Skeletal muscle cell (primary cell): Measurements from ENCODE around the gene MAS1L.

ENCODE experiments used
- DNase-seq: peaks from one replicate; pipeline ENCODE4 v3.0.0-alpha.2; 2010; ENCODE audit warnings: low read depth
- H3K4me3 ChIP-seq: 2 replicates; pipeline ENCODE4 v1.5.1; 2011; ENCODE audit warnings: low read depth, mild to moderate bottlenecking, control low read depth, low read length, moderate library complexity

Gene MAS1L, protein sequence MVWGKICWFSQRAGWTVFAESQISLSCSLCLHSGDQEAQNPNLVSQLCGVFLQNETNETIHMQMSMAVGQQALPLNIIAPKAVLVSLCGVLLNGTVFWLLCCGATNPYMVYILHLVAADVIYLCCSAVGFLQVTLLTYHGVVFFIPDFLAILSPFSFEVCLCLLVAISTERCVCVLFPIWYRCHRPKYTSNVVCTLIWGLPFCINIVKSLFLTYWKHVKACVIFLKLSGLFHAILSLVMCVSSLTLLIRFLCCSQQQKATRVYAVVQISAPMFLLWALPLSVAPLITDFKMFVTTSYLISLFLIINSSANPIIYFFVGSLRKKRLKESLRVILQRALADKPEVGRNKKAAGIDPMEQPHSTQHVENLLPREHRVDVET

DNA sequence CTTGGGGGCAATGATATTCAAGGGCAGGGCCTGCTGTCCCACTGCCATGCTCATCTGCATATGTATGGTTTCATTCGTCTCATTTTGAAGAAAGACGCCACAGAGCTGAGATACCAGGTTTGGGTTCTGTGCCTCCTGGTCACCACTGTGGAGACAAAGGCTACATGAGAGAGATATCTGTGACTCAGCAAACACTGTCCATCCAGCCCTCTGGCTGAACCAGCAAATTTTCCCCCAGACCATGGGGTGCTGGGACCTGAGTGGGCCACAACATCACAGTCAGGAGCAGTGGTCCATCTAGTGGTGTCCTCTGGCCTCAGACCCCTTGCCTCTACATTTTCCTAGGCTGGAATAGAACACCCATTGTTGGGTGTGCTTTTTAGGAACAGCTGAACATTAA lies at the start of gene MAS1L:
Gene MAS1L (minus strand): TSS at position 297 of the 400 bp plus-strand sequence. CDS start 54 bp downstream, at position 243.
- no peak for DNase-seq
- H3K4me3 ChIP-seq = no peak within 1 kb of the TSS

GRCh38 chr6:29532320-29532951 lies 44.7 kb upstream of the MAS1L start:
- H3K4me3 ChIP-seq = no peak overlapping the region
- DNase-seq = no peak

GRCh38 chr6:29531668-29532067 lies 43.9 kb upstream of the MAS1L start:
- H3K4me3 ChIP-seq = no peak overlapping the region
- no peak for DNase-seq

DNA sequence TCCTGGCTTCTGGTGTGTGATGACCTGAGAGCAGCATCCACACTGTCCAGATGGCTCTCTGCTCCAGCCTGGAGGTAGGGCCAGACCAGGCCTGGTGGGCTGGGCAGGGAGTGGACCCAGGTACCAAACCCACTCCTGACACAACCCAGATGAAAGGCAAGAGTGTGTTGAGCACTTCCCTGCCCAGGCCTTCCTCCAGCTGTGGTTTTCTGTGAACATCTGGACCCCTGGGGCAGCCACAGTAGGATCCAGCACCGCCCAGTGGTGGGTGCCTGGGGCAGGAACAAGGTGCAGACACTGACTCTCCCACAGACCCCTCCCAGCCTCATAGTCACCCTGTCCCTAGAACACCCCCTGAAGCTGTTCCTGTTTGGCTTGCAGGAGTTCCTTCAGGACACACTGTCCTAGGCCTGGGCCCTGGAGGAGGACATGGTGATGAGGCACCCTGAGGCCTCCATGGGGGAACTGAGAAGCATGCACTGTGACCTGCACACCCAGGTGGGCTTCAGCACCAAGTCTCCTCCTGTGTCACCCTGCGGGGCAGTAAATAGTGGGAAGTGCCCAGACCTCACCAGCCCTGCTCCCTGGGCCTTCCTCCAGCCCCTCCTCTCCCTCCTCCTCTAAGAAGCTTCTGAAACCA lies 43.0 kb upstream of the MAS1L start:
- DNase-seq = no peak
- no peak overlapping the region for H3K4me3 ChIP-seq

DNA sequence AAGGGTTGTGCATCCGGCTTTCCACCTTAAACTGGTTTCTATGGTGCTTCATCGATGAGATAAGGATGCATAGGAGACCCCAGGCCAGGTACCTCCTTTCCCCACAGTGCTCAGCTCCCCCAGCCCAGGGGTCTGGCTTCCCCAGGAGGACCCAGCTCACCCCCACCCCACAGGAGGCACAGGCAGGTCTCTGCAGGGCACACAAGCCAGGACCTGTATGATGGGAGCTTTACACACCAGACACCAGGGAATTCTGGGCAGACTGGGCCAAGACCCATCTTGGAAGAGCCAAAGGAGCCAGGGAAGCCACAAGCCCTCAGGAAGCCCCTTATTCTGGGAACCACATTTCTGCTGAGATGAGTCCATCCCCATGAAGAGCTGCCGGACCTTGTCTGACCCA lies 42.2 kb upstream of the MAS1L start:
- no peak for DNase-seq
- no peak overlapping the region for H3K4me3 ChIP-seq

DNA sequence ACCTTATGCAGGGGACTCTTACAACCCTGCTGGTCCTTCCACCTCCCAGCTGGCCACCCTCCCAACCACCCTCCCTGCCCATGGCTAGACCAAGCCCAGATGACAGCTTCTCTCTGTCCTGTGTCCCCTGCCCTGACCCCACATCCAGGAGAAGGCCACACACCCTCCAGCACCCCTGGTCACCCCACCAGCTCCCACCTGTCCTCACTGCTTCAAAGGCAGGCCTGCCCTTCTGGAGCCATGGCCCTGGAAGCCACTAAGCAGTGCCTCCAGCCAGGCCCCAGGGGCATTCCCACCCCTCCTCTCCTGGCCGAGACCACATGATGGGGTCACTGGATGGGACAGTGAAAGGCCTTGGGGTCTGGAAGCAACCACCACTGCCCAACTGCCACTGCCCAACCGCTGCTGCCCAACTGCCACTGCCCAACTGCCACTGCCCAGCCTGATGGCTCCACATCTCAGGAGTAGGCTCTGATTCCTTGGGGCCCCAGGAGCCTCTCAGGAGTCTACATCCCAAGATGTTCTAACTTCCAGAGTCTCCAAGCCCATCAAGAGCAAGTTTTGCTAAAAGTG lies 41.3 kb upstream of the MAS1L start:
- no peak overlapping the region for H3K4me3 ChIP-seq

DNA sequence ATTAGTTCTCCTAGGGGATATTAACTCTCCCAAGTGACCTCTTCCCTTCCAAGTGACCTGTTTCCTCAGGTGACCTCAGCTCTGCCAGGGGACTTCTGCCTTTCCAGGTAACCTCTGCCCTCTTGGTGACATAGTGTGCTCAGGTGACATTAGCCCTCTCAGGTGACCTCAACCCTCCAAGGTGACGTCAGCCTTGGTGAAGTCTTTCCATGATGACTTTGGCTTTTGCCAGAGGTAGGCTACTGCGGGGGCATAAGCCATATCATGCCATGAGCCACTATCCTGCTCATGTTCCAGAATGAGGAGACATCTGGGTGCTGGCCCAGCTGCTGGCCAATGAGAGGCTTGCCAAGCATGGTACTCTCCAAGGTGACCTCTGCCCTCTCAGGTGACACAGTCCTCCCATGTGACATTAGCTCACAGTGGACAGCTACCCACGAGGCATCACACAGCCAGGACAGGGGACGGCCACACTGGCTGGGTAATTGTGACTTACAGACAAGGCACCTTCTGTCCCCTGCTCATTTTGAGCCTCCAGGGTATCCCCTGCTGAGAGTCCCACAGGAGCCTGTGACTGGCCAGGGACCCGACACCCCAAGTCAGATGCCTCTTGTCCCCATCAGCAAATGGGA lies 40.7 kb upstream of the MAS1L start:
- H3K4me3 ChIP-seq = no peak overlapping the region
- no peak for DNase-seq

More for the DNA sequence above, 41.3 kb upstream of the MAS1L start:
- DNase-seq = no peak

- H3K4me3 ChIP-seq = no peak overlapping the region
- DNase-seq = no peak
Observed at GRCh38 chr6:29527564-29527963, 39.8 kb upstream of the MAS1L start.

GRCh38 chr6:29527126-29527525 lies 39.4 kb upstream of the MAS1L start:
- no peak for DNase-seq

GRCh38 chr6:29525311-29525639 lies 37.5 kb upstream of the MAS1L start:
- DNase-seq = no peak
- no peak overlapping the region for H3K4me3 ChIP-seq

More at GRCh38 chr6:29527126-29527525, 39.4 kb upstream of the MAS1L start:
- H3K4me3 ChIP-seq = no peak overlapping the region

- DNase-seq = no peak
- no peak overlapping the region for H3K4me3 ChIP-seq
Observed at GRCh38 chr6:29524444-29525310, 36.9 kb upstream of the MAS1L start.

DNA sequence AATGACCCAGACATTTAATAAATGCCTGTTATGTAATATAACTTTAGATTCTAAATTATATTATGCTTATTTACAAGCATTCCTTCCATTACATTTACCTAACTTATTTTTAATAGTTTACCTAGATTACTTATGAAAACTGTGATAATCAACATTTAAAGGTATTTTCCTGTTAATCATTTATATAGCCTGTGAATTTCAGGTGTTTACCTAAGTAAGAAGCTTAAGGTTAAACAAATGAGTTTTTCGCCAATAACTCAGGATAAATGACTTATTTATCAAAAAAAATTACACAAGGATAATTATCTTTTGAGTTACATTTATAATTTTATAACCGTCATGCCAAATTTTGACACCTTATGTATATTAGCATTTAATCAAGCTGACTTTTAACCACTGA lies 36.3 kb upstream of the MAS1L start:
- no peak for DNase-seq
- no peak overlapping the region for H3K4me3 ChIP-seq

DNA sequence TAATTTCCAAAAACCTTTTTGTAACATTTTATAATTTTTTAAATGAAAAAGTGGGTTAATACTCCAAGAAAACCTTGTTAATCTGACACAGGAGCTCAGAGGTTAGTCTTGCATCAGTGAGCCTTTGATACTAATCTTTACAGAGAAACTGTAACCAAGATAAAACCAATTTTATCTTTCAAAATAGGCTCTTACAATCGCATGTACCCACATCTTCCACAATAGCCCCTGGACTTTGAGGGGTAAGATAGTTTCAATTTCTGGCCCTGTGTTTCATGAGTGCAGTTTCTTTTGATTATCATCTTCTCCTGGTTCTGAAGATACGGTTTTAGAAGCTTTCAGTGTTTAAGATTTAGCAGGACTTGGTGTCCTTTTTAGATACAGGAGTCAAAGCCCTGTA lies 34.5 kb upstream of the MAS1L start:
- no peak overlapping the region for H3K4me3 ChIP-seq
- no peak for DNase-seq

GRCh38 chr6:29521006-29521680 lies 33.4 kb upstream of the MAS1L start:
- DNase-seq = no peak

DNA sequence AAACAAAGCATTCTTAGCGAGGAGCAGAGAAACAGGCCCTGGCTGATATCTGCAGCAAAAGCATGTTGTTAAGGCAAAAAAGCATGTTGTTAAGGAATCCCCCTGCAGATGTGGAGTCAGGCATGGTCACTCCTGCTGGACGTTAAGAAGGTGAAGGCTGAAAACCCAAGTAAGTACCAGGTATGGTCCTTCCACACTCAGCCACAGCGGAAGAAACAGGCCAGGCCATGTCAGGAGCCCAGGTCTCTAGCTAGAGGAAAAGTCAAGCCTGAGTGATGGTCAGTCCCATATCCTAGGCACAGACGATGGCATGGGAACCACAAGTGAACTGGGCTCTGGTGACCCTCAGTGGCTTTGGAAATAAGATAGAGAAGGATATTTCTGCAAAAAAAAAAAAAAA lies 32.5 kb upstream of the MAS1L start:
- H3K4me3 ChIP-seq = no peak overlapping the region

More at GRCh38 chr6:29521006-29521680, 33.4 kb upstream of the MAS1L start:
- H3K4me3 ChIP-seq = no peak overlapping the region

DNA sequence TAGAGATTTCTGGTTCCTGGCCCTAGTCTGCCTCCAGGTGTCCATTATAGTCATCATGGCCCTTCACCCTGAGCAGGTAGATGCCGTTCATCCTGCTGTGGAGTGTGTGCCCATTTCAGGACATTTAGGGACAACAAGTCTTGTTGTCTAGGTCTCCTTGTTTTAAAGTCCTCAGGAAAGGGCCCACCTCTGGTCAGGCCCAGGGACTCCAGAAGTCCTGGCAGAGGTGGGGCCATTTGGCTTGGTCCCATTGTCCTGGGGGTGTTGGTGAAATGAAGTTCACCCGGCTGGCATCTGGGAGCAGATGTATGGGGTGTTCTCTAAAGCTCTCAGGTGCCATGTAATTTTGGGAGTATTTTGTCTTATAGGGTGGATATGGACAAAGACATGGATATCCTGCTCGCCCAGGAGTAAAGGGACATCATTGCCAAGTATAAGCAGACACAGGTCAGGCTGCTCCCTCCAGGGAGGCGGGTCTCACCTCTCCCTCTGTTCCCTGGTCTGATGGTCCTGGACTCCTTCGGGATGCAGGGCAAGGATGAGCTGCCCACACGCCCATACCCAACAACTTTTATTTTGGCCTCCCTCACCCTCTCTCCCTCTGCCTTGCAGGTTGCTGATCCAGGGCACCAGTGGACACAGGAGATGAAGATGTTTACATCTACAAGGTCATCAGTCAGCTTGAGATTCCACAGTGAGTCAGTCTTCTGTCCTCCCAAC lies 31.7 kb upstream of the MAS1L start:
- no peak overlapping the region for H3K4me3 ChIP-seq

More for the DNA sequence above, 32.5 kb upstream of the MAS1L start:
- DNase-seq = no peak

DNA sequence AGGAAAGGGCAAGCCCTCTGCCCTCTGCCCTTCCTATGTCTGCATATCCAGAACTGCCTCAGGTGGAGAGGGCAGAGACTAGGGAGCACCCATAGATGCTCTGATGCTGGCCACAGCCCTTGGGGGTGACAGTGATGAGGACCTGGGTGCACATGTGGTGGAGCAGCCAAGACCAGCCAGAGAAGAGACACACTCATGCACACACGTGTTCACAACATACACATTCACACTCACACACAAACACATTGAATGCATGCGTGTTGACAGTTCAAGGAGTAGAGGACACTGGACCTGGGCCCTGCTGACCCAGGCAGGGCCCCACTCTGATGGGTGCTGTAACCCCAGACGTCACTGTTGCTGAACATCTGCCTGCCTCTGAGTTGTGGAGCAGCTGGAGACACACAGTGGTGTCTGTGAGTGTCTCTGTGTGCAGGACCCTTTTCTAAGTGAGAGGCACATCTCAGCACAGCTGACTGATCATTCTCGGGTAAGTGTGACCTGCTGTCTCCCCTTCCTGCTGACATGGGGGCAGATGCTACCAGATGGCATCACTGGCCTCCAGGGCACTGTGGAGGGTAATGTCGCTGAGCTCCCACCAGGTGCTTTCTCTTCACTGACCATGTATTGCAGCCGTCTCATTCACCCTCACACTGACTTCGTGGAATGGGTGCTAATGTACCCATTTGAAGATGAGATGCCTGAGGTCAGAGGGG lies 30.1 kb upstream of the MAS1L start:
- H3K4me3 ChIP-seq = no peak overlapping the region

More for the DNA sequence above, 31.7 kb upstream of the MAS1L start:
- no peak for DNase-seq

More for the DNA sequence above, 30.1 kb upstream of the MAS1L start:
- DNase-seq = no peak
